Measurements from ENCODE around the gene ATM.

The ATM gene

GRCh38 chr11:108207683-108208060 is 15.2 kb upstream of the ATM start:
- no peak for DNase-seq (ENCODE audit: low read depth in 1 of 2, low spot score in 1 of 2)
- Histone ChIP-seq H3K4me3 (replicated peaks; ENCODE audit: insufficient read depth, low read length) (no peak overlapping the region), H3K27ac (replicated peaks) (no peak overlapping the region), H3K27me3 (ENCODE audit: insufficient read depth, poor library complexity, severe bottlenecking) (no peaks in the 10 kb centered on the region)
- TF ChIP-seq POLR2AphosphoS5 (IDR thresholded peaks at IDR 0.05; ENCODE audit: low read depth) (no peak), CTCF (IDR thresholded peaks at IDR 0.05; ENCODE audit: insufficient read depth, low read length) (no peak)

GRCh38 chr11:108210441-108210840 is 12.4 kb upstream of the ATM start:
- DNase-seq (ENCODE audit: low read depth in 1 of 2, low spot score in 1 of 2), result no peak
- Histone ChIP-seq H3K4me3 (replicated peaks; ENCODE audit: insufficient read depth, low read length) (no peak overlapping the region), H3K27ac (replicated peaks) (no peak overlapping the region), H3K27me3 (ENCODE audit: insufficient read depth, poor library complexity, severe bottlenecking) (no peaks in the 10 kb centered on the region)
- TF ChIP-seq POLR2AphosphoS5 (IDR thresholded peaks at IDR 0.05; ENCODE audit: low read depth) (no peak), REST (IDR thresholded peaks at IDR 0.05; ENCODE audit: insufficient replicate concordance, low read depth) (no peak), GABPA (IDR thresholded peaks at IDR 0.05; ENCODE audit: low read depth) (no peak), SPI1 (IDR thresholded peaks at IDR 0.05; ENCODE audit: borderline replicate concordance, low read depth) (no peak), CTCF (IDR thresholded peaks at IDR 0.05; ENCODE audit: insufficient read depth, low read length) (no peak)

GRCh38 chr11:108213784-108214183 is 9.1 kb upstream of the ATM start:
- Histone ChIP-seq H3K27me3 (ENCODE audit: insufficient read depth, poor library complexity, severe bottlenecking) (no peaks in the 10 kb centered on the region), H3K4me3 (replicated peaks; ENCODE audit: insufficient read depth, low read length) (no peak overlapping the region), H3K27ac (replicated peaks) (no peak overlapping the region)
- no peak for DNase-seq (ENCODE audit: low read depth in 1 of 2, low spot score in 1 of 2)
- TF ChIP-seq CTCF (IDR thresholded peaks at IDR 0.05; ENCODE audit: insufficient read depth, low read length) (no peak), REST (IDR thresholded peaks at IDR 0.05; ENCODE audit: insufficient replicate concordance, low read depth) (no peak), SPI1 (IDR thresholded peaks at IDR 0.05; ENCODE audit: borderline replicate concordance, low read depth) (no peak), GABPA (IDR thresholded peaks at IDR 0.05; ENCODE audit: low read depth) (no peak), POLR2AphosphoS5 (IDR thresholded peaks at IDR 0.05; ENCODE audit: low read depth) (no peak)

- Histone ChIP-seq H3K27me3 (ENCODE audit: insufficient read depth, poor library complexity, severe bottlenecking) (no peaks in the 10 kb centered on the region), H3K4me3 (replicated peaks; ENCODE audit: insufficient read depth, low read length) (no peak overlapping the region), H3K27ac (replicated peaks) (no peak overlapping the region)
- TF ChIP-seq CTCF (IDR thresholded peaks at IDR 0.05; ENCODE audit: insufficient read depth, low read length) (no peak), SPI1 (IDR thresholded peaks at IDR 0.05; ENCODE audit: borderline replicate concordance, low read depth) (no peak), REST (IDR thresholded peaks at IDR 0.05; ENCODE audit: insufficient replicate concordance, low read depth) (no peak), POLR2AphosphoS5 (IDR thresholded peaks at IDR 0.05; ENCODE audit: low read depth) (no peak)
- no peak for DNase-seq (ENCODE audit: low read depth in 1 of 2, low spot score in 1 of 2)
These were observed 5.9 kb upstream of the ATM start for GRCh38 chr11:108216988-108217387.
